A673 (cell line): ENCODE measurements around the gene VPS26B.

Source experiments
- CTCF ChIP-seq: fragments of 300-800, 200-600 bp; sonication (generic); conservative IDR thresholded peaks from 2 replicates; pipeline ENCODE4 v1.5.1; 2017; ENCODE audit warnings: low read depth, mild to moderate bottlenecking, antibody characterized with exemption, low read length, moderate library complexity, mixed read lengths
- EZH2 ChIP-seq: fragments of 200-600 bp; sonication (generic); IDR thresholded peaks from 2 replicates; pipeline ENCODE4 v1.6.1; 2017; ENCODE audit warnings: borderline replicate concordance, low read depth, mild to moderate bottlenecking, mixed read lengths, antibody characterized with exemption, low read length; ENCODE audit not compliant: poor library complexity, severe bottlenecking

- TF ChIP-seq CTCF (no peak), EZH2 (no peak)
Measured at GRCh38 chr11:134294664-134295063, 70.2 kb downstream of the VPS26B start.
